Neural crest cell (in vitro differentiated cells): ENCODE measurements around the gene DNAJC5. TPM values are rescaled to one million over a fixed set of nuclear protein-coding genes. Genes with fewer than 3 reads are reported as not detected.

ENCODE experiments used
- DNase-seq: peaks from one replicate; pipeline ENCODE4 v3.0.0; 2021; ENCODE audit warnings: low read depth, mixed read lengths, low spot score
- H3K27ac Mint-ChIP-seq: one replicate; pipeline ENCODE4 v1.8.0; 2021; ENCODE audit warnings: mild to moderate bottlenecking, mixed read lengths; ENCODE audit not compliant: unreplicated experiment
- H3K27me3 Mint-ChIP-seq: 2 replicates; pipeline ENCODE4 v1.8.0; 2021; ENCODE audit warnings: low read depth, mild to moderate bottlenecking, mixed read lengths
- H3K36me3 Mint-ChIP-seq: 2 replicates; pipeline ENCODE4 v1.8.0; 2021; ENCODE audit warnings: low read depth, mild to moderate bottlenecking, mixed read lengths
- H3K4me1 Mint-ChIP-seq: 2 replicates; pipeline ENCODE4 v1.8.0; 2021; ENCODE audit warnings: mixed read lengths
- H3K4me3 Mint-ChIP-seq: one replicate; pipeline ENCODE4 v1.8.0; 2021; ENCODE audit warnings: mild to moderate bottlenecking, mixed read lengths
- H3K9me3 Mint-ChIP-seq: 2 replicates; pipeline ENCODE4 v1.8.0; 2021; ENCODE audit warnings: mixed read lengths
- CTCF ChIP-seq: fragments of 200-600 bp; sonication (generic); conservative IDR thresholded peaks from 2 replicates; pipeline ENCODE4 v1.5.0; 2021; ENCODE audit warnings: antibody characterized with exemption, mild to moderate bottlenecking
- total RNA-seq: library from RNA; stranded (reverse); gene quantifications from 2 replicates; pipeline ENCODE4 v1.2.1, GENCODE V29; 2021

DNAJC5 gene
- total RNA-seq, 1 donor from 2014 or later: 46.9 TPM

GRCh38 chr20:63961664-63962425 is 66.9 kb downstream of the DNAJC5 start:
- H3K9me3 Mint-ChIP-seq: no peaks in the 10 kb centered on the region
- no peak for TF ChIP-seq CTCF
- peaks cover 2% of the 10 kb centered on the region for H3K36me3 Mint-ChIP-seq
- H3K4me3 Mint-ChIP-seq: peak overlapping the region; percentile 19
- no peak overlapping the region for H3K27ac Mint-ChIP-seq
- no peaks in the 10 kb centered on the region for H3K4me1 Mint-ChIP-seq
- DNase-seq: no peak
- H3K27me3 Mint-ChIP-seq: no peaks in the 10 kb centered on the region

- Mint-ChIP-seq H3K27me3 (no peaks in the 10 kb centered on the region), H3K4me3 (peak overlapping the region; percentile 31), H3K4me1 (no peaks in the 10 kb centered on the region), H3K9me3 (no peaks in the 10 kb centered on the region), H3K27ac (no peak overlapping the region), H3K36me3 (peaks cover 2% of the 10 kb centered on the region)
- TF ChIP-seq CTCF: no peak
- DNase-seq: no peak
These were observed 67.8 kb downstream of the DNAJC5 start for GRCh38 chr20:63962426-63963347.

- no peak for TF ChIP-seq CTCF
- Mint-ChIP-seq H3K4me3 (no peak overlapping the region), H3K27ac (no peak overlapping the region), H3K9me3 (no peaks in the 10 kb centered on the region), H3K4me1 (no peaks in the 10 kb centered on the region), H3K36me3 (peaks cover 2% of the 10 kb centered on the region), H3K27me3 (no peaks in the 10 kb centered on the region)
- DNase-seq: no peak
These were observed 68.4 kb downstream of the DNAJC5 start for GRCh38 chr20:63963348-63963741.

- peaks cover 2% of the 10 kb centered on the region for H3K36me3 Mint-ChIP-seq
- no peak for DNase-seq
- TF ChIP-seq CTCF: no peak
- H3K4me3 Mint-ChIP-seq: no peak overlapping the region
- no peaks in the 10 kb centered on the region for H3K4me1 Mint-ChIP-seq
- no peak overlapping the region for H3K27ac Mint-ChIP-seq
- no peaks in the 10 kb centered on the region for H3K9me3 Mint-ChIP-seq
- no peaks in the 10 kb centered on the region for H3K27me3 Mint-ChIP-seq
These were observed 68.9 kb downstream of the DNAJC5 start for GRCh38 chr20:63963784-63964301.

- Mint-ChIP-seq H3K27me3 (no peaks in the 10 kb centered on the region), H3K9me3 (no peaks in the 10 kb centered on the region), H3K4me3 (no peak overlapping the region), H3K4me1 (no peaks in the 10 kb centered on the region), H3K36me3 (peaks cover 2% of the 10 kb centered on the region), H3K27ac (no peak overlapping the region)
- TF ChIP-seq CTCF: no peak
- no peak for DNase-seq
These were observed 69.5 kb downstream of the DNAJC5 start for GRCh38 chr20:63964412-63964811.
